NCI-H128 (cell line): Measurements from ENCODE around the gene IRAK1.

ENCODE experiments used
- DNase-seq: peaks from one replicate; lab custom pipeline; 2025; ENCODE audit not compliant: unreplicated experiment; lab: John Stamatoyannopoulos, UW

IRAK1 gene

DNA sequence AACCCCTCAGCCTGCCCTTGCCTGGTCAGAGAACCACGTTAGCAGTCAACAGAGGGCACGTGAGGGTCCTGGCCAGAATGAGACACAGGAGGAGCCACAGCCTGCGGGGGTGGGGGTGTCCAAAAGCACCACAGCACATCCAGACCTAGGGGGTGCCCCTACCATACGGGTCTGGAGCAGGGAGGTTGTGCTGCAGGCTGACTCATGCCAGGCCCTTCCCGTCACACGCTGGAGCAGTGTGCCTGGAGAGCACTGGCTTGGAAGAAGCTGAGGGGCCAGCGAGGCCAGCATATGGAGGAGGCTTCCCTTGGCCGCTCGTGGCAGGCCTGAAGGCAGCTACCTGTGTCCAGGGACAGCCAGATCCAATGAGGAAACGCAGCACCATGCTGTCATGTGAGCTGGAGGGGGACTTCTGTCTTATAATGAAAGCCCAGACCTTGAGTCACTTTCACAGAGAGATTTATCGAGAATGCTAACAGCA, 1.5 kb upstream of the IRAK1 start:
- DNase-seq: no peak

DNA sequence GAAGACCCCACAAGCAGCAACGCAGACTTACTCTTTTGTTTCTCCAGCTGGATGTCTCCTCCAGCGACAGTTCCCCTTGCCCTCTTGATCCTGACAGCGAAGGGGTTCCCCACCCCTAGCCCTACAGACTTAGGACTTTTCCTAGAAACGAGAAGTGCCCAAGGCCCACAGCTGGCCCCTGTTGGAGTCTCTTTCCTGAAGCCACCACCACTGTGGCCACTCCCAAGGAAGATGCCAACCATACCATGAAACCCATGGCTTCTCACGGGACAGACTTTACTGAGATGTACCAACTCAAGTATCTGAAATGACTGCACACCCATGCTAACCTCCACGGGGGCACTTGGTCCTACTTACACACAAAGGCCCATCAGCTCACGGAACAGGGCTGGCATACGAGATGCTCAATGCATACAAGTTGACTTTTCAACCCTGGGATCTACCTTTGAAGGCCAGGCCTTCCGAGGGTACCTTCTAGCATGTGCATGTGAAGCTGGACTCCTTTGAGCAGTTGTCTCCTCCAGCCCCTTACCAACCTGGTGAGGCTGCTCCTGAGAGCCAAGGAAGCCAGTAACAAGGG, 924 bp upstream of the IRAK1 start:
- no peak for DNase-seq

DNA sequence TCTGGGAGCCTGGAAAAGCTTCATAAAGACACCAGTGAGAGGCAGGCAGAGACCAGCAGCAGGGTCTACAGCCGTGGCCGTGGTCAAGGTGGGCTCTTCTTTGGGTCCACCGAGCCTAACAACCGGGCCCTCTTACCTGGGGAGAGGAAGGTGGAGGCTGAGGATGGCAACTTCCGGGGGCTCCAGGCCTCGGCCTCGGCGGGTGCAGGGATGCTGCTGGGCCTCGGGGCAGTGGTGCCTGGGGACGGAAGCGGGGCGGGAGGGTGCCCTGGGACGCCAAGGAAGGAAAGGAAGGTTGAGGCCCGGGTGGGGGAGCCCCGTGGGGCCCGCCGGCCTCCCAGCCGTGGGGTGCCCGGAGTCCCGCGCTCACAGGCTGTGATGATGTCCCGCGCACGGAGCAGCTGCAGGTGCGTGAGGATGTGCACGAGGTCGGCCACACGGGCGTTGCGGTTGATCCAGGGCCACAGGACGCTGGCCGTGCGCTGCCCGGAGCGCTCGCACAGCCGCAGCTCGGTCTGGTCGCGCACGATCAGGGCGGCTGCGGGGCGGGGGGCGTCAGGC, 561 bp downstream of the IRAK1 start:
- DNase-seq: no peak

DNA sequence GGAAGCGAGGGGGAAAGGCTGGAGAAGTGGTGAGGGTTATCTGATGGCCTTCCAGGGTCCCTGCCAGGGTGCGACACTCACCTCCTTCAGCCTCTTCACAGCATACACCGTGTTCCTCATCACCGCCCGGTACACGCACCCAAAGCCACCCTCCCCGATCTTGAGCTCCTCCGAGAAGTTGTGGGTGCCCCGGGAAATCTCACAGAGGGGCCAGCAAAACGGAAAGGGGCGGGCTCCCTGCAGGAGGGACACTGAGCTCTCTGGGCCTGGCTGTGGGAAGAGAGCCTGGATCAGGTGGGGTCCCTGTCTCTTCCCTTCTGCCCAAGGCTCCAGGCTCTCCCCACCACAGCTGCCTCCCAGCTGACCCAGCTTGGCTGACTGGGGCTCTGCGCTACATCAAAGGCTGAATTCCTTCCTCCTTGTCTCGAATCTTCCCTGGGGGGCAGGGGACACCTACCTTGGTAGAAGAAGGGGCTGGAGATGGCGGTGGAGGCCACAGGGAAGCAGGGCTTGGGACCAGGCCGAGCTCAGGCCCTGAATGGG, 1.1 kb downstream of the IRAK1 start:
- DNase-seq: no peak

DNA sequence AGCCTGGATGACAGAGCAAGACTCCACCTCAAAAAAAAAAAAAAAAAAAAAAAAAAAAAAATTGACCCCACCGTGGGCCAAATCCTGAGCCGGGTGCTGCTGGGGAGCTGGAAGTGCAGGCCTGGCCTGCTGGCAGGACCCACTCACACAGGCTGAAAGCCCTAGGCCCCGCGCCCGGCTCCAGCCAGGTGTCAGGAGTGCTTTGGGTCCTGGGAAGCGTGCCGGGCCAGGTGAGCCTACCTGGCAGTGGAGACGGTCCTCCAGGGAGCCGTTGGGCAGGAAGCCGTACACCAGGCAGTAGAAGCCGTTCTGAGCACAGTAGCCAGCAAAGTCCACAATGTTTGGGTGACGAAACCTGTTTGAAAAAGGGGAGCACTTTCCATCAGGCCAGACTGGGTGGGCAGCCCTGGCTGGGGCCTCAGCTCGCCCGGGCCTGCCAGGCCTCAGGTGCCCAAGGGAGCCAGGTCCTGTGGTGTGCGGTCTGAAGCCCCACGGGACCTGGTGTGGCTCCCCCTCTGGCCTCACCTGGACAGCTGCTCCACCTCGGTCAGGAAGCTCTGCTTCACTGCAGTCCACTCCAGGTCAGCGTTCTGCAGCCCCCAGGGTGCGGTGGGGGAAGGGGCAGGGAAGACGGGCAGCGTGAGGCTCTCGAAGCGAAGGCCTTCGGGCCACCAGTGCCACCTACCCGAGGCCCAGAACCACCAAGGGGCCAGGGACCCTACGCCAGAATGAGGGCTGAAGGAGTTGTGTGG, 1.8 kb downstream of the IRAK1 start:
- DNase-seq: no peak

DNA sequence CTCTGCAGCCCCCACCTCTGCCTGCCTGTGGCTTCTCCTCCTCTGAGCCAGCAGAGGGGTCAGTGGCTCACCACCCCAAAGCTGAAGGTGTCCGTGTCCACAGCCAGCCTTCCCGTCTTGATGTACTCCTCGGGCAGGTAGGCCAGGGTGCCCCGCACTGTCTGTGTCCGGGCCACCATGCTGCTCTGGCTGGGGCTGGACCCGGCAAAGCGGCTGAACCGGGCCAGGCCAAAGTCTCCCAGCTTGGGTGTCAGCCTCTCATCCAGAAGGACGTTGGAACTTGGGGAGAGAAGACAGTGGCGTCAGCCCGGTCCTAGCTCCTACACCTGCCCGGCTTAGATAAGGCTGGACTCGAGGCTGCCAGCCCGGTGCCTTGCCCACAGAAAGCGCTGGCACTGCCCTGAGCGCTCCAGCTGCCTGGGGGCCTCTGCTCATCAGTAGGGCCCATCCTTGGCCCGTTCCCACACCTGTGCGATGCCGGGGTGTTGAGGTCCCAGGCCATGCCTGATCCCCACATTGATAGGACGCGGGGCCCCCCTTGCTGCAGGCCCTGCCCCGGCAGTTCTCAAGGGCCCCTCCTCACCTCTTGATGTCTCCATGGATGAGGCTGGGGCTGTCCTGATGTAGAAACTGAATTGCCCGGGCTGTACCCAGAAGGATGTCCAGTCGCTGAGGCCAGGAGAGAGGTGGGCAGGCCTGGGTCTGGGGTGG, 3.2 kb downstream of the IRAK1 start:
- DNase-seq: no peak

DNA sequence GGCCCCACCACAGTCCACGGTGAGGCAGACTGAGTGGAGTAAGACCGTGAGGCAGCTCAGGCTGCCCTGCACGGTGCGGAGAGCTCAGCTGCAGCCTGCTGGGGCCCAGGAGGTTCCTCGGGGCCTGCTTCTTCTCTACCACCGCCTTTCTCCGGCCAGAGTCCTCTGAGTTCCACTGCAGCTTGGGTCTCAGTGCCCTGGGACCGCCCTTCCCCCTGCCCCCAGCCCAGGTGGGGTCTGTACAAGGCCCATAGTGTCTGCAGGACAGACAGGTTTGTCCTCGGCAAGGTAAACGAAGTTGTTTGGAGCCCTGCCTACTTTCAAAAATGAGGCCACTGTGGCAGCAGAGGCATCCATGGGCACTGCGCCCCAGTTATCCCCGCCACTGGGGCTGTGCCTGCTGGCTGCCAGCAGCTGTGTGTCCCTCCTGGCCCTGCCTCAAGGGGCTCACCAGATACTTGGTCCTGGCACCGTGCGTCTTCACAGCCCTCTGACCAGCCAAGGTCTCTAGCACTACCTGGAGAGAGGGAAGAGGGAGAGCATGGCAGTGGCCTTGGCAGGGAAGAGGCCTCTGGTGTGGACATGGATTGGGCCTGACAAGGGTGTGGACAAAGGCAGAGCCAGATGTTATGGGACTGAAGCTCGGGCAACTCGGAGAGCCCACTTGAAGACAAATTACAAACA, 4.0 kb downstream of the IRAK1 start:
- DNase-seq: no peak

DNA sequence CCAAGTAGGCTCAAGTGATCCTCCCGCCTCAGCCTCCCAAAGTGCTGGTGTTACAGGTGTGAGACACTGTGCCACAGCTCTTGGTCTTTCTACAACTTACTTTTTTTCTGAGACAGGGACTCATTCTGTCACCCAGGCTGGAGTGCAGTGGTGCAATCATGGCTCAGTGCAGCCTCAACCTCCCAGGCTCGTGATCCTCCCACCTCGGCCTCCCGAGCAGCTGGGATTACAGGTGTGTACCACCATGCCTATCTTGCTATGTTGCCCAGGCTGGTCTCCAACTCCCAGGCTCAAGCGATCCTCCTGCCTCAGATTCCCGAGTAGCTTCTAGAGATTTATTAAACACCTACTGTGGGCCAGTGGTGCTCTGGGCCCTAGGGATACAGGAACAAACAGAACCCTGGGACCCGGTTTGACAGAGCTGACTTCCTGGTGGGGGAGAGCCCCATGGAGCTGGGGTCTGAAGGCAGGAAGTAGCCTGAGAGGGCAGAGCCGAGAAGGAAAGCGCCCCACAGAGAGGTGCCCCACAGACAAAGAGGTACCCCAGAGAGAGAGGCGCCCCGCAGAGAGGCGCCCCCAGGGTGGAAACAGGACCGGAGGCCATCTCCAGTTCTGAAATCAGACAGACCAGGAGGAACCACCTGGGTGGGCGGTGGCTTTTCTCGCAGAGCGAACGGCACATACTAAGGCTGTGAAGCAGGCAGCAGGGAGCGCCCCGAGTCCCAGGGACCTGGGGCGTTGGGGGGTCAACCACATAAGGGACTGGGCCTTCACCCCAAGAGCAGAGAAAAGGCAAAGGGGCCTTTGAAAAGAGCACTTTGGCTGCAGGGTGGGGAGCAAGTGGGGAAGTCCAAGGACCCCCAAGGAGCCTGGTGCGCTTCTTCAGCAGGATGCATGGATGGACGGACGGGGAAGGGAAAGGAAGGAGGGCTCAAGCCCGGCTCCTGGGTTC, 5.0 kb downstream of the IRAK1 start:
- no peak for DNase-seq

DNA sequence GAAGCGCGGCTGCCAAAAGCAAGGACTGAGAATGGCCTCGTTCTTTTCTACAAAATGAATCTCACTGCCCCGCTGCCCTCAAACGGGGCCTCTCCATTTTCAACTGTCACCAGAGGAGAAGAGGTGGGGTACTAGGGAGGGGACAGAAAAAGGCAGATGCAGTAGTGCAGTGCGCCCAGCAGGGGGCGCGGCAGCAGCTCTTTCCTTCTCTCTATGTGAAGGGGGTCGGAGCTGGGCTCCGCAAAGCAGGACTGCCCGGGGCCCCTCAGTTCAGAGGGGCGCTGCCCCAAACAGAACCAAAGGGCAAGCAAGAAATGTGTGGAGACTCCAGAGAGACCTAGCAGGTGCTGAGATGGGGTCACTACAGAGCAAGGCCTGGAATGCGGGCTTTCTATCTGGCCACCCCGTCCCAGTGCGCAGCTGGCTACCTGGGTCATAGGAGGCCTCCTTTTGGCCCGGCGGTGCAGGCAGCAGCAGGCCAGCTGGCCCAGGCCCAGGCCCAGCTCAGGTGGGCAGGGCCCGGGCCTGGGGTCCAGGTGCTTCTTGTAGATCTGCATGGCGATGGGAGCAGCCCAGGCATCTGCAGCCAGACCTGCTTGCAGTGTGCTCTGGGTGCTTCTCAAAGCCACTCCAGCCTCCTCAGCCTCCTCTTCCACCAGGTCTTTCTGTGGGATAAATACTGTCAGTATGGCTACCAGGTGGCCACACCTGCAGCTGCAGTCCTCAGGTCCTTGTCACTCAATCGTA, 5.9 kb downstream of the IRAK1 start:
- DNase-seq: no peak

DNA sequence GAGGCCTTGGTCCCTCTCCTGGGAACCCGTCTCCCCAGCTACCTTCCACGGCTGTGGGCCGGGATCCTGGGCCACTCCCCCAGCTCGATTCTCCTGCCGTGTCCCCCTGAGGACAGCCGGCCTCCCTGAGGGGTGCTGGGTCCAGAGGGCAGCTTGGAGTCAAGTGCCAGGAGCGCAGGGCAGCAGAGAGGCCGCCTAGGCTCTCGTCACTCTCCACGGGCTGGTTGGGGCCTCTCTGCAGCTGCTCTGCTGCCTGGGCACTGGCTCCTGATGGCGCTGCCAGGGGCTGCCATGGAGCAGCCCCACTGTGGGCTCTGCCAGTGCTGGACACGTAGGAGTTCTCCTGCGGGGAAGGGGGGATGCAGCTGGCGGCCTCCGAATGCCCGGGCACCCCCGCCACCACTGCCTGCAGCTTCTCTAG, 6.7 kb downstream of the IRAK1 start:
- DNase-seq: no peak

DNA sequence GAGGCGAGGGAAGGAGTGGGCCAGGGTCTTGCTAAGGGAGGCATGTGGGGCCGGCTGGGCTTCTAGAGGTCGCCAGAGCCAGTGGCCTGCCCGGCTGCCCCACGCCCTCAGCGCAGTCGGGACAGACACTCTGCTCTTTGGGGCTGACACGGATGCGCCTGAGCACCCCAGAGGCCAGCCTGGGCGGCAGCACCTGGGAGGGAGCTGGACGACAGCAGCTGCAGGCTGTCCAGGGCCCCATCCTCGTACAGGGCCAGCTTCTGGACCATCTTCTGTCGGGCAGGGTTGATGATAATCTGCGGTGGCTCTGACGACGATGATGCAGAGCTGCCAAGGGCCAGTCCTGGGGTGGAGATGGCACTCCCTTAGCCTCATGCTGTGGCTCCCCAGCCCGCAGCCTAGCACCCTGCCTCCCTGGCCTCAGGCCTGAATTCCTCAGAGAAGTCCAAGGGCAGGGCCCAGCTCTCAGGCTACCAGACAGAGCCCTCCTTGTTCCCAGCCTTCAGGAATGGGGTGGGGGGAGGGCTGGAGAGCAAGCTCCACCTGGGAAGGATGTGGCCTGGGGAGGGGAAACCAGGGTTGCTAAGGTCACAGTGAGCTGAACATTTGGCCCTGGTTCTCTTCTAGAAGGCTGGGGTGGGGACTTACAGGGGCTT, 7.2 kb downstream of the IRAK1 start:
- DNase-seq: no peak

DNA sequence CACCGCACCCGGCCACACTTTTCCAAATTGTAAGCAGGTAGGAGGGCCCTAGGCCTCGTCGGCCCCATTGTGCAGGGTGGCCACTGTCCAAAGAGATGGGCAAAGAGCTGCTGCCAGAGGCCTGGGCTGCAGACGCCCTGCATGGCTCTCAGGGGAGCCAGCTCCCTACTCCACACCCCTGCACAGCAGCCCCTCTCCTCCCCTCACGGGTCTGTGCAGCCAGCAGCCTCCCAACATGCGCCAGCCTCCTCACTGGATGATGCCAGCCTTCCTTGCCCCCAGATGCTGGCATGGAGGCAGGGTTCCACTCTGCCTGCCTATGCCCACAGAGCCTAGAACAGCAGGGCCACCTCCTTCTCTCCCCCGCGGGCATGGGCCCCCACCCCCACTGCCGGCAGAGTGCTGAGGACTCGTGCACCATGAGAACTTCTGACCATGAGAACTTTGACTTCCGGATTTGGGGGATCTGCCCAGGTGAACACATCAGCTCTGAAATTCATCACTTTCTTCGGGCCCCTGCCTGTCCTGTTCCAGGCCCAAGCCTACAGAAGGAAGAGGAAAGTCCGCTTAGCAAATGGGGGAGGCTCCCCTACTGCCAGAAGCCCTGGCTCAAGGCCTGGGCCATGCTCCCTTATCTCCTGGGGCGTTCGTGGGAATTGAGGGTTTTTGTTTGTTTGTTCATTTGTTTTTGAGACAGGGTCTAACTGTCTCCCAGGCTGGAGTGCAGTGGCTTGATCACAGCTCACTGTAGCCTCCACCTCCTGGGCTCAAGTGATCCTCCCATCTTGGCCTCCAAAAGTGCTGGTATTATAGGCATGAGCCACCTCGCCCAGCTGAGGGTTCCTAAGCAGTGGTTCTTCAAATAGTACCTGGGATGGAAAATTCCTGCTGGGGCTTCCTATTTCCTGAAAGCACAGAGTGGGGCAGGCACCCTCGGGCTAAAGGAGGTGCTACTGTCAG, 8.0 kb downstream of the IRAK1 start:
- no peak for DNase-seq

DNA sequence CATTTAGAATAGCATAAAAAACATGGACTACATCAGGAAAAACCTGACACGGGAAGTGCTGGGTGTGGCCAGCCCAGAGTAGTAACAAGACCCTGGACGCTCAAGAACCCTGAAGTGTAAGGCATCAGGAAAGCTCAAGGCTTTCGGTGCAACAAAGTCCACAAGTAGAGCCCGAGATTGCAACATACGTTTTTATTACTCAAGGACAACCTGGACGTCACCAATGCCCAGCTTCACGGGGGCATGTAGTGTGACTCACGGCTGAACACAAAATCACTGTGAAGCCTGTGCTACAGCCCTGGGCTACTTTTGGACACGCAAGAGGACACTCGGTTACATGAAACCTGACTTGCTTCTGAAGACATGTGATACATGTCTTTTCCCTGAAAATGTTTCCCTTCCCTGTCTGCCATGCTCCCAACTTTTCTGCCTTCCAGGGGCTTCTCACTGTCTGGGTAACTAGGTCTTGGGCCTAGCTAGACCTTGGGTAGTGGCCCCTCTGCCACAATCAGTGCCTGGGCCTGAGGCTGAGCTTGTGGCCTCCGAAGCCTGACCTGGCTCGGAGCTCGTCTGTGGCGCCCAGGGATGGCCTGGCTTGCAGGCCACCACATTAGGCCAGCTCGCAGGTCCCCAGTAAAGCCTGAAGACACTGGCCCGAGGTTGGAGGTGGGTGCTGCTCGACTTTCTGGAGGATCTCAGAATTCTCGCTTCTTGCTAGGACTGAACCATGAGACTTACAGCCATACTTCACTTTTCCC, 9.2 kb downstream of the IRAK1 start:
- DNase-seq: no peak

DNA sequence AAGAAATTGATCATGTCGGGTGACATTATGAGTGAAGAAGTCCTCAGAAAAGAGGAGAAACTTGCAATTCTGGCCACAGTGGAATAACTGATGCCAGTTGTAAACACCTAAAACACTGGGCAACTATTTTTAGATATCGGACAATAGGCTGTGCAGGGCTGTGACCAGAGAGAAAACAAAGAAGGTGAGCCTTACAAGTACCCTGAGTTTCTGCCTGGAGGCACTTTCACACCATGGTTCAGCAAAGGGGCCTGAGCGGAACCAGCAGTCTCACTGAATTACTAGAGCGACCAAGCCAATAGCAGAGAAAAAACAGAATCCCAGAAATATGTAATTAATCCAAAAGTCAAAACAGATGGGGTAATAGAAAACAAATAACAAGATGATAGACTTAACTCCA, 11.2 kb downstream of the IRAK1 start:
- no peak for DNase-seq

DNA sequence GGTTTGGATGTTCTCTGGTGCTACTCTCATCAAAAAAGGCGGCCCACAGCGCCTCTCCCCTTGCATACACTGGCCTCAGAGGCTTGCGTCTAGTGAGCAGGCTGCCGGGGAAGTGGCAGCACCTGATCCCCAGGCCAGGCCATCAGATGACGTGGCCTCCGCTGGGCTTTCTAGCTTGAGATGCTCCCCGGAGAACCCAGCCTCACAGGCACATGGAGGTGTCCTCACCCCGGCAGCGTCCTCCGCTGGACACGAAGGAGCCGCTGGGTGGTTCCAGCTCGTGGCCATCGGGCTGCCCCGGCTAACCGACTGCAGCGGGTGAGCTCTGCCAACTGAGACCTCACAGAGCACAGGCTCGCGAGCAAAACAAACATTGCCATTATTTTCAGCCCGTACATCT, 12.8 kb downstream of the IRAK1 start:
- no peak for DNase-seq

DNA sequence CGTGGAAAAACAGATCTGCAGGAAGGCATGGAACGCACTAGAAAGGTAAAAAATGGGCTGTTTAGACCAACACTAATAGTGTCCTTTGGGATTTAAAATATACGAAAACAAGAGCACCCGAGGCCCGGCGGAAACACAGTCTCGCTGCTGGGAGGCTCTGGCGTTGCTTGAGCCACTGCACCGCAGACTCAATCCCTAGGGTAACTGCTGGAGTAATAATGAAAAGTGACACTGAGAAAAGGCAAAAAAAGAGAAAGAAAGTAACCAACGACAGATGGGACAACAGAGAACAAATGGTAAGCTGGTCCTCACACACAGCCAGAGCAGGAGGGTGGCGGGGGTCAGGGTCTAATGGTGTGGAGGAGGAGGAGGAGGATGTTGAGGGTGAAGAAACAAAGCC, 15.4 kb downstream of the IRAK1 start:
- DNase-seq: no peak

DNA sequence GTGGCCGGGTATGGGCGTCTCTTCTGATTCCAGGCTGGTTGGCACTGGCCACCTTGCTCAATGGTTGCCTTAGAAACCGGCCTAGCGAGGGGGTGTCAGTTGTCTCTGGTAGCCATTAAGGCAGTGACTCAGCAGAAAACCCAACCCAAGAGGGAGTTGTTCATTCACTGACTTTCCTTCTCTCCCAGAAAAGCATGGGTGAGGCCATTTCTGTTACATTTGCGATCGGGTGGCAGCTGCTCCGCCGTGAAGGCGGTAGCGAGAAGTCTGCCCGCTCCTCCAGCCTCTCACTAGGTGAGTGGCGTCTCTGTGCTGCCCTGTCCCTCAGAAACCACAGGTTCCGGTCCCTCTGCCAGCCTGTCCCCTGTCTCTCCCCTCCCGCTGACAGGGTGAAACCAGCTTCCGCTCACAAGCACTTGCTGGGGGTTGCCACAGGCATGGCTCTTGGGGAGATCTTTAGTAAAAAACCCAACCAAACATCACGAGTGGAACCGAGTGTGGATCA, 17.4 kb downstream of the IRAK1 start:
- DNase-seq: no peak
